Lower leg skin (tissue), 4 donors: ENCODE data around the gene AATK. TPM values are rescaled to one million over a fixed set of nuclear protein-coding genes. Genes with fewer than 3 reads are reported as not detected.

Experiments
- DNase-seq, 2 donors: peaks; one replicate each; pipeline ENCODE4 v3.0.0-alpha.2; 2019; ENCODE audit warnings: low spot score in 2 of 2
- H3K4me3 ChIP-seq: fragments of 200-600 bp; sonication (generic); 2 replicates; pipeline ENCODE4 v1.5.1; 2017; ENCODE audit warnings: mild to moderate bottlenecking, low read depth; ENCODE audit not compliant: poor library complexity, severe bottlenecking
- POLR2A ChIP-seq, 2 donors: fragments of 450-650 bp; IDR thresholded peaks; one replicate each; pipeline ENCODE4 v1.6.1; 2016 to 2017; ENCODE audit warnings: antibody characterized with exemption in 2 of 2, mild to moderate bottlenecking in 1 of 2, moderate library complexity in 1 of 2
- WGBS, 2 donors: methylation state at CpG; one replicate each; pipeline ENCODE4 v1.1.5; 2018; 5-methylcytosine and 5-hydroxymethylcytosine counted together
- intact Hi-C: fragments of 100-400 bp; cut with DNase I; formaldehyde crosslinking; loops from one replicate; pipeline ENCODE4 v1.15.0; 2023; ENCODE audit warnings: low total_unique reads
- total RNA-seq, 4 donors: library from RNA; depleted of rRNA; stranded (reverse); fragments of >200 nt; gene quantifications; one replicate each; pipeline ENCODE4 v1.1.0, GENCODE V29; 2016
- TF ChIP-seq, protein P1 (sequence below), 3 donors: fragments of 450-650 bp; IDR thresholded peaks; one replicate each; pipeline ENCODE4 v1.5.1; 2016; ENCODE audit warnings: antibody characterized with exemption in 3 of 3, mild to moderate bottlenecking in 3 of 3, moderate library complexity in 2 of 3

Gene AATK
- total RNA-seq, 4 donors from 2014 or later: 0.81 to 3.5 (median 2.2) TPM

DNA sequence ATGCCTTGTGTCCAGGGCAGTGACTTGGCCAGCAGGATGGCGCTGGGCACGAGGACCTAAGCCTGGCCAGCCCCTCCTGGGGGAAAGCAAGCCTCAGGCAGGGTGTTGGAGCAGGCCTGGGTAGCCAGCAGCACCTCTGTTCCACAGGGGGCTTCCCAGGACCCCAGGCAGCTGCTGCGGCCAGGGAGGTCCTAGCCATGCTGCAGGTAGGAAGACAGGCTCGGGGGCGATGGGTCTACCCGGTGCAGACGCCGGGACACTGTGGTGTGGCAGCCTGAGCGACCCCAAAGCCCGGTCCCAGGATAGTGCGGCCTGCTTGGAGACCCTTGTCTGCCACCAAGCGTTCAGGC, 22.4 kb upstream of the AATK start:
- intact Hi-C loops: loop anchor here (10.0 kb wide), 1 partner anchor 1224 kb away; no protein-coding TSS in a partner anchor

DNA sequence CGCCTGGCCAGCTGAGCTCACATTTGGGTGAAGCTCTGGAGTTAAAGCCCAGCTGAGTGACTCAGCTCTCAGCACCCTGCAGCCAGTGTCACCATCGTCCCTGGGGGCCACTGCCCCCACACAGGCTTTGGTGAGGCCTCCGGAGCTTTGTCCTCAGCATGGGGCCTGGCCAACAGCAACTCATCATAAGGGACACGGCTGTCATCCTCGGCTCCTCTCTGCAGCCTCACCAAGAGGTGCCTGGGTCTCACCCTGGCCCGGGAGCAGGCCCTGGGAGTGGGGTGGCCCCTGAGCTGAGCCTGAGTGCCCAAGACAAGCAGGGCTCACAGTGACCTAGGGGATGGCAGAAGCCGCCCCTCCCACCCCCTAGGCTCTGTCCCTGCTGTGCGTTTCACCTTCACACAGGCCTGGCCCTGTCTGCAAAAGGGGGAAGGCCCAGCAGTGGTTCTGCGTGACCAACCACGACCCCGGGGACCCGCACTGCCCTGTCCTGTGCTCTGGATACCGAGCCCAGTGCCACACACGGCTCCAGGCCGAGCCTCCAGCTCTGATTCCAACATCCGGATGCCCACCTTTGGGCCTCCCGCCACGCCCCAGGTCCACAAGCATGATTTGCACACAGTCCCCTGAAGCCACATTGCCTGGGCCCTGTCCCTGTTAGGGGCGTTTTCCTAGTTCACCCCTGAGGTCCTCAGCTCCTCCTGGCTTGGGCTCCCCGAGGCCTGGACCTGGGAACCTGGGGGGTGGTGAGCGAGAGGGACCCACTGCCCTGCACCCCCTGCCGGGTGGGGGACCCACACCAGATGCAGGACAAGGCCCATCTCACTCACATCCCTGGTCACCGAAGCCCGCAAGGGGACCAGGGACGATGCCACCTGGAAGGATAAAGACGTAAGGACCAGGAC, 21.8 kb upstream of the AATK start:
- intact Hi-C loops: loop anchor here (10.0 kb wide), 1 partner anchor 1223 kb away; no protein-coding TSS in a partner anchor
- TF ChIP-seq, protein P1, sequence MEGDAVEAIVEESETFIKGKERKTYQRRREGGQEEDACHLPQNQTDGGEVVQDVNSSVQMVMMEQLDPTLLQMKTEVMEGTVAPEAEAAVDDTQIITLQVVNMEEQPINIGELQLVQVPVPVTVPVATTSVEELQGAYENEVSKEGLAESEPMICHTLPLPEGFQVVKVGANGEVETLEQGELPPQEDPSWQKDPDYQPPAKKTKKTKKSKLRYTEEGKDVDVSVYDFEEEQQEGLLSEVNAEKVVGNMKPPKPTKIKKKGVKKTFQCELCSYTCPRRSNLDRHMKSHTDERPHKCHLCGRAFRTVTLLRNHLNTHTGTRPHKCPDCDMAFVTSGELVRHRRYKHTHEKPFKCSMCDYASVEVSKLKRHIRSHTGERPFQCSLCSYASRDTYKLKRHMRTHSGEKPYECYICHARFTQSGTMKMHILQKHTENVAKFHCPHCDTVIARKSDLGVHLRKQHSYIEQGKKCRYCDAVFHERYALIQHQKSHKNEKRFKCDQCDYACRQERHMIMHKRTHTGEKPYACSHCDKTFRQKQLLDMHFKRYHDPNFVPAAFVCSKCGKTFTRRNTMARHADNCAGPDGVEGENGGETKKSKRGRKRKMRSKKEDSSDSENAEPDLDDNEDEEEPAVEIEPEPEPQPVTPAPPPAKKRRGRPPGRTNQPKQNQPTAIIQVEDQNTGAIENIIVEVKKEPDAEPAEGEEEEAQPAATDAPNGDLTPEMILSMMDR (IDR thresholded peaks at IDR 0.05): no peak
- TF ChIP-seq POLR2A (IDR thresholded peaks at IDR 0.05): no peak
- no peak for DNase-seq
- H3K4me3 ChIP-seq: no peak overlapping the region
- 88 to 89% methylated on average over 23 to 24 of the region's 26 CpGs for WGBS, 2 donors

More for the DNA sequence above, 22.4 kb upstream of the AATK start:
- H3K4me3 ChIP-seq: no peak overlapping the region
- TF ChIP-seq, protein P1 (IDR thresholded peaks at IDR 0.05): no peak
- no peak for TF ChIP-seq POLR2A (IDR thresholded peaks at IDR 0.05)
- WGBS, 2 donors: 94 to 96% methylated on average over 12 of the region's 12 CpGs
- no peak for DNase-seq

DNA sequence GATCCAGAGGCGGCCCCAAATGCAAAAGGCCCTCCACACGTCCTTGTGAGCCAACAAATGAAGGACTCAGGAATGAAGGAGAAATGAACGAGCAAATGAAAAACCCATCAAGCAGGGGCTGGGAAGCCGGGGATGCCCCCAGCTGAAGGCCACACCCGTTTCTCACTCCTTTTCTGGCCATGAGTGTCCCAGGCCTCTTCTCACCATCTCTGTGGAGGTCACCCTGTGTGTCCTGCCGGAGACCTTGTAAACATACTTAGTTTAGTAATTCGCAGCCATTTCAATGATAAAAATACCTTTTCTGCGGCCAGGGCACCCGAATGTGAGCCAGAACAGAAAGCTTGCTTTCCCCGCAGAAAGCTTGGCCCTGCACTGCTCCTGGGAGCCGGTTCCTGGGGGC, 21.1 kb upstream of the AATK start:
- 95% methylated on average over 11 of the region's 11 CpGs for WGBS, 2 donors
- DNase-seq: no peak
- H3K4me3 ChIP-seq: no peak overlapping the region
- TF ChIP-seq POLR2A (IDR thresholded peaks at IDR 0.05): no peak
- TF ChIP-seq, protein P1 (IDR thresholded peaks at IDR 0.05): no peak
- intact Hi-C loops: loop anchor here (10.0 kb wide), 1 partner anchor 1222 kb away; no protein-coding TSS in a partner anchor

DNA sequence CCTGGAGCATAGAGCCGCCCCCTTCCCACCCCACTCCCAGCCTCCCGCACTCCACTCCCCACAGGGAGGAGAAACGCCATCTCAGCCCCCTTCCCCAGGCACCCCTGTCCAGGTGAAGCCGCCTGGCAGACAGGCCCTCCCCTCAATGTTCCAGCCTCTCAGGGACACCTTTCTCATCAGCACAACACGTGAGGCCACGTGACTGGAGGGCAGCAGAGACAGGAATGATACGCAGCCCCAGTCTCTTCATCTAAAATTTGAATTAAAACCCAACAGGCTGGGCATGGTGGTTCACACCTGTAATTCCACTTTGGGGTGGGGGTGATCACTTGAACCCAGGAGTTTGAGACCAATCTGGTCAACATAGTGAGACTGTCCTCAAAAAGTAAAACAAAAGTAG, 20.2 kb upstream of the AATK start:
- intact Hi-C loops: loop anchor here (10.0 kb wide), 1 partner anchor 1221 kb away; no protein-coding TSS in a partner anchor
- WGBS, 2 donors: 76 to 83% methylated on average over 7 of the region's 7 CpGs
- DNase-seq: no peak
- TF ChIP-seq, protein P1 (IDR thresholded peaks at IDR 0.05): no peak
- no peak overlapping the region for H3K4me3 ChIP-seq

DNA sequence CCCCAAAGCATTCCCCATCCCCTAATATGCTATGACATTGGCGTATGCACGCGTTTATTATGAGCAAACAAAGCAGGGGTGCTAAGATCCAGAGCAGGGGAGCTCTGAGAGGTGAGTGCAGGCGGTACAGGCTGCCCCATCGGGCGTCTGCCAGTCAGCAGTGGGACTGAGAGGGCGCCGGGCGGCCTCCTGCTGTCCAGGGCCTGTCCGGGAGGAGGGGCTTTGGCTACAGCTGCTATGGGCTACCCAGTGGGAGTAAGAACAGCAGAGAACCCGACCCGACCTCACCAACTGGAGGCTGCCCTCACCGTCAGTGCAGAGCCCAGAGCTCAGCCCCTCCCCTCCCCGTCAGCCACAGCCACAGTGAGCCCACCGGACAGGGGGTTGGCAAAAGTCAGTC, 18.5 kb upstream of the AATK start:
- intact Hi-C loops: loop anchor here (10.0 kb wide), 1 partner anchor 1220 kb away; no protein-coding TSS in a partner anchor
- H3K4me3 ChIP-seq: no peak overlapping the region
- DNase-seq: no peak
- TF ChIP-seq POLR2A (IDR thresholded peaks at IDR 0.05): no peak
- TF ChIP-seq, protein P1 (IDR thresholded peaks at IDR 0.05): no peak
- 25 to 31% methylated on average over 11 to 15 of the region's 15 CpGs for WGBS, 2 donors
